ENCODE results near the gene ASTN2. TPM values are rescaled to one million over a fixed set of nuclear protein-coding genes. Genes with fewer than 3 reads are reported as not detected.
"Not testable (repeated sequence)": the region's sequence is repeated elsewhere in the genome, so short reads cannot be mapped to it uniquely, and the experiment has no call there.

The ASTN2 gene
- total and polyA plus RNA-seq, 2 experiments from 2014 or later: 5.6 to 7.7 TPM

DNA sequence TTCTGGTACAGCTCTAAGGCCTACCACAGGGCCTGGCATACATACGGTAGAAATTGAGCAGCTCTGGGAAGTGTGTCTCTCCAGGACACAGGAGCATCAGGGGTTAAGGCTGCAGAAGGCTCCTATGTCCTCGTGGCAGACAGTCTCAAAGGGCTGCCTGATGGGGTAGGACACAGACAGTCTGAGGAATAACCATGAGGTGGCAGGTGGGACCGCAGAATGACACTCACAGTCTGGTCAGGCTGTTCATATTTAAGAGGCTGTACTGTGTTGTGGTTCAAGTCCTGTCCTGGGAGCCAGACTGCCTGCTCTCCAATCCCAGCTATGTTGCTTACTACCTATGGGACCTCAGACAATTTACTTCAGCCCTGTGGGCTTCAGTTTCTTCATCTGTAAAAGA is 510.7 kb downstream of the ASTN2 start:
- no peaks in the 10 kb centered on the region for H3K27me3 ChIP-seq
- no peak overlapping the region for H3K4me3 ChIP-seq
- no peak for DNase-seq (ENCODE audit: low read depth in 1 of 2, low spot score in 1 of 2)
- H3K36me3 ChIP-seq: no peaks in the 10 kb centered on the region
- H3K9me3 ChIP-seq (ENCODE audit: low read depth): no peaks in the 10 kb centered on the region
- no peak overlapping the region for H3K27ac ChIP-seq
- TF ChIP-seq CTCF (IDR thresholded peaks at IDR 0.05; ENCODE audit: low read depth, low read length): no peak
- no peaks in the 10 kb centered on the region for H3K4me1 ChIP-seq (ENCODE audit: low read depth)

GRCh38 chr9:116901260-116901659 is 513.6 kb downstream of the ASTN2 start:
- TF ChIP-seq CTCF (IDR thresholded peaks at IDR 0.05; ENCODE audit: low read depth, low read length): no peak
- Histone ChIP-seq H3K9me3 (ENCODE audit: low read depth) (no peaks in the 10 kb centered on the region), H3K27me3 (no peaks in the 10 kb centered on the region), H3K4me3 (no peak overlapping the region), H3K27ac (no peak overlapping the region), H3K36me3 (no peaks in the 10 kb centered on the region), H3K4me1 (ENCODE audit: low read depth) (no peaks in the 10 kb centered on the region)
- no peak for DNase-seq (ENCODE audit: low read depth in 1 of 2, low spot score in 1 of 2)

DNA sequence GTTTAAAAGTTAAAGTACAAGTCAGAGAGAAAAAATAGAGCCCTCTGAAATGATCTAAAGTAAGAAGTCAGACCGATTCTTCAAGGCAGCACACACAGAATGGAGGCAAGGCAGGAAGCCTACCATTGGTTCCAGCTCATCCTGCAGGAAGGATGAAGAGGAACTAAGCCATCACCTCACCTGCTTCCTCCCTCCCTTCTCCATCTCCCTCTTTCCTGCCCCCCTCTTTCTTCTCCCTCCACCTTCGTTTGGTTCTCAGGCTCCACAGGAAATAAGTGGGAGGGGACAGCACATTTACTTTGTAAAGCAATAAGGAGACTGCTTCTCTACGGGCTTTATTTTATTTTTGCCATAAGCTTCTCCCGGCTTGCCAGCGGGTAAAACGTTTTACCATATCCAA is 514.3 kb downstream of the ASTN2 start:
- TF ChIP-seq CTCF (IDR thresholded peaks at IDR 0.05; ENCODE audit: low read depth, low read length): no peak
- Histone ChIP-seq H3K27ac (no peak overlapping the region), H3K27me3 (no peaks in the 10 kb centered on the region), H3K36me3 (no peaks in the 10 kb centered on the region), H3K4me3 (no peak overlapping the region), H3K4me1 (ENCODE audit: low read depth) (no peaks in the 10 kb centered on the region), H3K9me3 (ENCODE audit: low read depth) (no peaks in the 10 kb centered on the region)
- no peak for DNase-seq (ENCODE audit: low read depth in 1 of 2, low spot score in 1 of 2)

- Histone ChIP-seq H3K4me1 (ENCODE audit: low read depth) (no peaks in the 10 kb centered on the region), H3K27ac (no peak overlapping the region)
- no peak for DNase-seq (ENCODE audit: low read depth in 1 of 2, low spot score in 1 of 2)
Measured at GRCh38 chr9:116900007-116900367, 514.9 kb downstream of the ASTN2 start.

DNA sequence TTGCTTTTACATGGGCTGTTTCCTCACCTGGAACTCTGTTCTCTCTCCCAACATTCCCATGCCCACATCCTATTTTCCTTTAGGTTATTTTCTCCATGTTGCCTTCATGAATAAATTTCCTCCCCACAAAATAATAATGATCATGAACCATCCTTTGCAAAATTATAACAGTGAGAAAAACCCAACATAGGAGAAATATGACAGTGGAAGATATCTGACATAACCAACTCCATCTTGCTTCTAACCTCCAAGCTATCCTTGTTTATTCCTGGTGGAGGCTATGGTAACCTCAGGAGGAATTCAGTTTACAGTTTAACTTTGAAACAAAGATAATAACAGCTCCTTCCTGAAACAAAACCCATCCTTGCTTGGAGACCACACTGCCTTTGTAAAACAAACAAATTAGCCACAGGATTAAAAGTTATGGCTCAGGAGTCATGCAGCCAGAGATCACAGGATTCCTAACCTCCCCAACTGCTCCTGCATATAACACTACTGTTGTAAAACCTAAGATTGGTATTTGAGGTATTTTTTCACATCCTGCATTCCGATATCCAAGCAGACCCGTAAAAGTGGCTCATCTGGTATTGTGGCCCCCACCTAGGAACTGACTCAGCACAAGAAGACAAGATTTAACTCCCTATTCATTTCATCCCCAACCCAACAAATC is 515.4 kb downstream of the ASTN2 start:
- no peak overlapping the region for H3K27ac ChIP-seq

More at GRCh38 chr9:116900007-116900367, 514.9 kb downstream of the ASTN2 start:
- H3K9me3 ChIP-seq (ENCODE audit: low read depth): no peaks in the 10 kb centered on the region
- H3K27me3 ChIP-seq: no peaks in the 10 kb centered on the region
- TF ChIP-seq CTCF (IDR thresholded peaks at IDR 0.05; ENCODE audit: low read depth, low read length): no peak
- H3K36me3 ChIP-seq: no peaks in the 10 kb centered on the region
- no peak overlapping the region for H3K4me3 ChIP-seq

GRCh38 chr9:116898131-116898530 is 516.7 kb downstream of the ASTN2 start:
- H3K36me3 ChIP-seq; H3K4me1 ChIP-seq (ENCODE audit: low read depth); H3K9me3 ChIP-seq (ENCODE audit: low read depth); DNase-seq (ENCODE audit: low read depth in 1 of 2, low spot score in 1 of 2); H3K27me3 ChIP-seq; H3K27ac ChIP-seq; H3K4me3 ChIP-seq: not testable (repeated sequence)

More for the DNA sequence above, 515.4 kb downstream of the ASTN2 start:
- Histone ChIP-seq H3K36me3 (no peaks in the 10 kb centered on the region), H3K4me3 (no peak overlapping the region), H3K9me3 (ENCODE audit: low read depth) (no peaks in the 10 kb centered on the region), H3K4me1 (ENCODE audit: low read depth) (no peaks in the 10 kb centered on the region), H3K27me3 (no peaks in the 10 kb centered on the region)
- DNase-seq (ENCODE audit: low read depth in 1 of 2, low spot score in 1 of 2): no peak
- no peak for TF ChIP-seq CTCF (IDR thresholded peaks at IDR 0.05; ENCODE audit: low read depth, low read length)
